ENCODE measurements around the gene SLC30A2. TPM values are rescaled to one million over a fixed set of nuclear protein-coding genes. Genes with fewer than 3 reads are reported as not detected.

Gene SLC30A2
- polyA plus RNA-seq, 1 donor from 2014 or later: 0.46 TPM

- H3K9me3 ChIP-seq (ENCODE audit: low read length): no peaks in the 10 kb centered on the region
These were observed 13.1 kb downstream of the SLC30A2 start for GRCh38 chr1:26032656-26033357.

More at GRCh38 chr1:26032656-26033357, 13.1 kb downstream of the SLC30A2 start:
- Histone ChIP-seq H3K9ac (ENCODE audit: low read length) (no peak overlapping the region), H3K27ac (ENCODE audit: low read length) (no peak overlapping the region), H3K4me2 (ENCODE audit: low read length) (no peak overlapping the region), H3K9me2 (ENCODE audit: insufficient read depth, low read length) (no peaks in the 10 kb centered on the region), H3K36me3 (ENCODE audit: insufficient read depth, low read length) (no peaks in the 10 kb centered on the region), H3K4me3 (ENCODE audit: low read length) (no peak overlapping the region), H4K20me1 (ENCODE audit: insufficient read depth) (no peaks in the 10 kb centered on the region), H2AFZ (ENCODE audit: low read depth, low read length) (no peak overlapping the region), H3K79me2 (replicated peaks; ENCODE audit: insufficient read depth, low read length) (no peaks in the 10 kb centered on the region), H3F3A (ENCODE audit: insufficient read depth, low read length, poor library complexity, severe bottlenecking) (no peaks in the 10 kb centered on the region), H3K27me3 (ENCODE audit: insufficient read depth, low read depth, low read length) (no peaks in the 10 kb centered on the region)
- TF ChIP-seq REST (IDR thresholded peaks at IDR 0.05; ENCODE audit: borderline replicate concordance) (no peak), TAF1 (IDR thresholded peaks at IDR 0.05; ENCODE audit: low read depth) (no peak), POLR2AphosphoS5 (IDR thresholded peaks at IDR 0.05) (no peak), EP300 (conservative IDR thresholded peaks at IDR 0.05; ENCODE audit: poor library complexity, severe bottlenecking) (no peak), CTCF (IDR thresholded peaks at IDR 0.05; ENCODE audit: poor library complexity, severe bottlenecking) (no peak), RAD21 (conservative IDR thresholded peaks at IDR 0.05) (no peak), EZH2 (IDR thresholded peaks at IDR 0.05; ENCODE audit: borderline replicate concordance, insufficient read depth, low read length, poor library complexity, severe bottlenecking) (no peak), MXI1 (conservative IDR thresholded peaks at IDR 0.05; ENCODE audit: poor library complexity, severe bottlenecking) (no peak)
